ENCODE results near the gene SLC30A5.
"Not testable (repeated sequence)": the region's sequence is repeated elsewhere in the genome, so short reads cannot be mapped to it uniquely, and the experiment has no call there.

SLC30A5 gene

GRCh38 chr5:69093771-69094482 is at the start of gene SLC30A5:
Gene SLC30A5, plus strand, starts transcription at chr5:69094014. Its CDS starts 242 bp downstream, at chr5:69094256.
- peak; percentile 100 for DNase-seq (ENCODE audit: low spot score)

DNA sequence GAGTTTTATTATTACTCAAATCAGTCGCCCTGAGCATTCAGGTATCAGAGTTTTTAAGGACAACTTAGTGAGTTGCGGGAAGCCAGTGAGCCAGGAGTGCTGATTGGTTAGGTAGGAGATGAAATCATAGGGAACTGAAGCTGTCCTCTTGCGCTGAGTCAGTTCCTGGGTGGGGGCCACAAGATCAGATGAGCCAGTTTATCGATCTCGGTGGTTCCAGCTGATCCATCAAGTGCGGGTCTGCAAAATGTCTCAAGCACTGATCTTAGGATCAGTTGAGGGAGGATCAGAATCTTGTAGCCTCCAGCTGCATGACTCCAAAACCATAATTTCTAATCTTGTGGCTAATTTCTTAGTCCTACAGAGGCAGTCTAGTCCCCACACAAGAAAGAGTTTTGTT is 48.6 kb upstream of the SLC30A5 start:
- DNase-seq (ENCODE audit: low spot score), result not testable (repeated sequence)

- no peak for DNase-seq (ENCODE audit: low spot score)
Observed at GRCh38 chr5:69046375-69046957, 47.3 kb upstream of the SLC30A5 start.

DNA sequence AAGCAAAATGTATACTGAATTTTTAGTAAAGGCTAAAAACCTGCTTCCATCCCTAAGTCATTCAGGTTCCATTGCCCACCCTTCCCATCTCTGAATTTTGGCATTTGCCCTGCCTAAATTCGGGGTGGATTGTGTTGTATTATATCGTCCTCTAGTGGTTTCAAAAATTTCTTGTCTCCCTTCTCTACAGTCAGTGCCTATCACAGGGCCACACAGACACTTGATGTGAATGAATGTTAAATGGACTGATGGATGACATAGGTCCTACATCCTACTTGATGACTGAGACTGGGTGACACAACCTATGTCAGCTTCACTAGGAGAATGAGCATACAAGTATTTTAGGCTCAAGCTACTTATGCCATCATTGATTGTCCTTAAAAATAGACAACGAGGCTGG is 45.6 kb upstream of the SLC30A5 start:
- no peak for DNase-seq (ENCODE audit: low spot score)

- no peak for DNase-seq (ENCODE audit: low spot score)
Observed at GRCh38 chr5:69049151-69049550, 44.7 kb upstream of the SLC30A5 start.

DNA sequence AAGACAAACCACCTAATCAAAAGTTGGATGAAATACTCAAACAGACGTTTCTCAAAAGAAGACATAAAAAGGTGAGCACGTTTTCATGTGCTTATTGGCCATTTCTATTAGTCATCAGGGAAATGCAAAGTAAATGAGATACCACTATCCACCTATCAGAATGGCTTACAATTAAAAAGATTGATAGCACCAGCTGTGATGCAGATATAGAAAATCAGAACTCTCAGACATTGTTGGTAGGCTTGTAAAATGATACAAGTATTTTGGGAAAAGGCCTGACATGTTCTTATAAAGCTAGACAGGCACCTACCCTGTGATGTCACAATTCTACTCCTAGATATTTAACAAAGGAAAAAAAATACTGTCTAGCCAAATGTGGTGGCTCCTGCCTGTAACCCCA is 44.0 kb upstream of the SLC30A5 start:
- no peak for DNase-seq (ENCODE audit: low spot score)

DNA sequence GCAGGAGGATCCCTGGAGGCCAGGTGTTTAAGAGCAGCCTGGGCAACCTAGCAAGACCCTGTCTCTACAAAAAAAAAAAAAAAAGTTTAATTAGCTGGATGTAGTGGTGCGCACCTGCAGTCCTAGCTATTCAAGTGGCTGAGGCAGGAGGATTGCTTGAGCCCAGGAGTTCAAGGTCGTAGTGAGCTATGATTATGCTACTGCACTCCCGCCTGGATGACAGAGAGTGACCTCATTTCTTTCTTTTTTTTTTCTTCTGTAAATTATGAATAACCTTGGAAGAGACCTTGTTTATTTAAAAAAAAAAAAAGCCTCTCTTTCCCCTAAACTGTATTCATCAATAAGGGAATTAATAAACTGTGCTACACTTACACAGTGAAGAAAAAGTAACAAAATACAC is 43.6 kb upstream of the SLC30A5 start:
- DNase-seq (ENCODE audit: low spot score), result no peak

- DNase-seq (ENCODE audit: low spot score), result no peak
Observed at GRCh38 chr5:69052181-69052580, 41.6 kb upstream of the SLC30A5 start.

GRCh38 chr5:69074664-69075521 is 18.9 kb upstream of the SLC30A5 start:
- no peak for DNase-seq (ENCODE audit: low spot score)

DNA sequence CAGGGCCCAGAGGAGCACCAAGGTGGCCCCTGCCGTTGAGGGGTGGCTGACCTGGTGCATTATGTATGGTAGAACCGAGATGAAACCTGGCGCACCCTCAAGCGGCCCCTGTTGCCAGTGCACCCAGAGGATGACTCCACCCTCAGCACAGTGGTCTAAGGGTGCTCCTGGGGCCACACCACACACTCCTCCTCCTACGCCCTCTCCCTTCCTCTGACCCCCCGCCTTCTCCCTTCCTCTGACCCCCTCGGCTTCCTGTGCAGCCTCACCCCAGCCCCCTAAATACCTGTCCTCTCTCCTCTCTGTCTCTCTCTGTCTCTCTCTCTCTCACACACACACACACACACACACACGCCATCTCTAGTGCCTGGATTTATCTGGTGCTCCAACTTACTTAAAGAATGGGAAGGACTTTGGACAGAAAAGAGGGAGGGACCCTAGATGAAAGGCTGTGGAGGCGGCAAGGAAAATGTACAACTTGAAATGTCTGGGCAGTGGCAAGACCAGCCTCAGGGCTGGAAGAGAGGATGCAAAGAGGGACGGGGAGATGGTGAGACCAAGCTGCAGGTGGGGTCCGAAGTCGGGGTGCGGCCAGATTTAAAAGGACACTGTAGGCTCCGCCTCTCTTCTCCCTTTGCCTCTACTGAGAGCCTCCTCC is 18.2 kb upstream of the SLC30A5 start:
- DNase-seq (ENCODE audit: low spot score), result no peak

DNA sequence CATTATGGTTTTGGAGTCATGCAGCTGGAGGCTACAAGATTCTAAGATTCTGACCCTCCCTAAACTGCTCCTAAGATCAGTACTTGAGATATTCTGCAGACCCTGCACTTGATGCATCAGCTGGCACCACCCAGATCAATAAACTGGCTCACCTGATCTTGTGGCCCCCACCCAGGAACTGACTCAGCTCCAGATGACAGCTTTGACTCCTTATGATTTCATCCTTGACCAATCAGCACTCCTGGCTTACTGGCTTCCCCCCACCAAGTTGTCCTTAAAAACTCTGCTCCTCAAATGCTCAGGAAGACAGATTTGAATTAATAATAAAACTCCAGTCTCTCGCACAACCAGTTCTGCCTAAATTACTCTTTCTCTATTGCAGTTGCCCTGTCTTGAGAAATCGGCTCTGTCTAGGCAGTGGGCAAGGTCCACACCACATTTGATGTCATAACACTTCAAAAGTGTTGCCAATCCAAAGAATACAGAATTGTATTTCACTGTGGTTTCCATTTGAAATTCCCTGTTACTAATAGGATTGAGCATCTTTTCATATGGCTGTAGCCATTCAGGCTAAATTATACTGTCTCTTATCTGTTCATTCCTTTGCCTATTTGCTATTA is 14.8 kb upstream of the SLC30A5 start:
- DNase-seq (ENCODE audit: low spot score), result no peak

DNA sequence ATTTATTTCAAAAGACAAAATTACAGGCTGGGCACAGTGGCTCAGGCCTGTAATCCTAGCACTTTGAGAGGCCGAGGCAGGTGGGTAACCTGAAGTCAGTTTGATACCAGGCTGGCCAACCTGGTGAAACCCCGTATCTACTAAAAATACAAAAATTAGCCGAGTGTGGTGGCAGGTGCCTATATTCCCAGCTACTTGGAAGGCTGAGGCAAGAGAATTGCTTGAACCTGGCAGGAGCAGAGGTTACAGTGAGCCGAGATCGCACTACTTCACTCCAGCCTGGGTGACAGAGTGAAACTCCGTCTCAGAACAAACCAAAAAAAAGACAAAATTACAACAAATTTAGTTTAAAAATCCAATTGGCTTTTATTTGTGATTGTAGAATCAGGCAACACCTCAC is 14.3 kb upstream of the SLC30A5 start:
- no peak for DNase-seq (ENCODE audit: low spot score)

- DNase-seq (ENCODE audit: low spot score), result no peak
Observed at GRCh38 chr5:69083412-69083811, 10.4 kb upstream of the SLC30A5 start.

DNA sequence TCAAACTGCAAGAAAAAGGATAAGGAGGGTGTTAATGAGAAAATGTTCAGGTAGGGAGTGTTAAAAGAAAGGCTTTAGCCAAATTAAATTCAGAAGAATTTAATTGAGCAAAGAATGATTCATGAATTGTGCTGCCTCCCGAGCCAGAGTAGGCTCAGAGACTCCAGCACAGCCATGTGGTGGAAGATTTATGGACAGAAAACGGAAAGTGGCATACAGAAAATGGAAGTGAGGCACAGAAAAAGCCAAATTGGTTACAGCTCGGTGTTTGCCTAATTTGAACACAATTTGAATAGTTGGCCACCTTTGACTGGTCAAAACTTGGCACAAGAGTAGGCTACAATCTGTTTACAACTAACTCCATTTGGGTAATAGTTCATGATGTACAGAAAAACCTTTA is 9.6 kb upstream of the SLC30A5 start:
- DNase-seq (ENCODE audit: low spot score), result no peak

DNA sequence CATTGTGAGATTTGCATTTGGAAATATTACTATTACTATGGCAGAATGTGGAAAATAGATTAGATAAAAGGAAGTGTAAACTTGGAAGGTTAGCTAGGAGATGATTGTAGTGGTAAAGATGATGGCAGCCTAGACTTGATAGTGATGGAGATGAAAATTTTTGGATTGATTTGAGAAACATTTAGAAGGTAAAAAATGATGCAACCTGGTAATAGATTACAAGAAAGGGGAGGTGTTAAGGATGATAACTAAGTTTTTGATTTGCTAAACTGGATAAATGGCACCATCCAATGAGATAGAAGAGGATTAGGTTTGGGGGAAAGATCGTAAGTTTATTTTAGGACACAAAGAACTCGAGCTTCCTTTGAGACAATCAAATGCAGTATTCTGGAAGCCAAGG is 8.9 kb upstream of the SLC30A5 start:
- DNase-seq (ENCODE audit: low spot score), result no peak

DNA sequence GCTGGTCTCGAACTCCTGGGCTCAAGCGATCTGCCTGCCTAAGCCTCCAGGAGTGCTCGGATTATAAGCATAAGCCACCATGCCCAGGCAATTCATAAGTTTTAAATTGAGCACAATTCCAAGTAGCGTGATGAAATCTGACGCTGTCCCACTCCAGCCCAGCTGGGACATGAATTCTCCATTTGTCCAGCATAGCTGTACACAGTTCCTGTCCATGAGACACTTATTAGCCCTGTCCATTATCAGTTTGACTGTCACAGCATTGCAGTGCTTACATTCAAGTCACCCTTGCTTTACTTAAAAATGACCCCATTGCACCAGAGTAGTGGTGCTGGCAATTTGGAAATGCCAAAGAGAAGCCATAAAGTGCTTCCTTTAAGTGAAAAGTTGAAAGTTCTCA is 7.6 kb upstream of the SLC30A5 start:
- DNase-seq (ENCODE audit: low spot score), result no peak

GRCh38 chr5:69088006-69088405 is 5.8 kb upstream of the SLC30A5 start:
- not testable (repeated sequence) for DNase-seq (ENCODE audit: low spot score)

DNA sequence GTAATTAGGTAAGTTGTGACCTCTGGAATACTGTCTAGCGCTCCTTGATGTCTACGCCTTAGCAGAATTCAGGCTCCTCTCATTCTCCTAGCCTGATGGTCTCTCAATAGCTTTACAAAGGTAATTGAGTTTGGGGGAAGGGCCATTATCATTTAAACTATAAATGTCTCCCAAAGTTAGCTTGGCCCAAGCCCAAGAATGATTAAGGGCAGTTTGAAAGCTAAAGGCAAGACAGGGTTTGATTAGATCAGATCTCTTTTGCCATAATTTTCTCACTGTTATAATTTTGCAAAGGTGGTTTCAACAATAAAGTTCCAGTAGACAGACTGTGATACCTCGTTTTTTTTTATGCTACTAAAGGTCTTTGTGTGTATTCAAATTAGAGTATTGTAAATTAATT is 3.7 kb upstream of the SLC30A5 start:
- DNase-seq (ENCODE audit: low spot score), result no peak

- DNase-seq (ENCODE audit: low spot score), result no peak
Observed at GRCh38 chr5:69091771-69092170, 2.0 kb upstream of the SLC30A5 start.

DNA sequence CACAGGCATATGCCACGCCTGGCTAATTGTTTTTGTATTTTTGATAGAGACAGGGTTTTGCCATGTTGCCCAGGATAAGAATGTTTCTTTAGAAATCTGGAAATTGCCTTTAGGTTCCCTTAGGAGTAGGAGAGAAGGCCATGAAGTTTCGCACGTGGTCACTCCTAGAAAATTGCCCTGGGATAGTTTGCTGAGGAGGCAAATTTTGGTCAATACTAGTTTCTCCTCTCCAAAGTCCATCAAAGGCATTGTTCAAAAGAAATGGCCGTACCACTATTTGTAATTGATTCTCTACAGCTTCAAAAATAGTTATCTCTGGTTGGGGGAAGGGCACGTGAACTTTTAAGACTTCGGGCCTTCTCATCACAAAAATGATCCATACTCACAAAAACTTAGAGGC is 845 bp upstream of the SLC30A5 start:
- no peak for DNase-seq (ENCODE audit: low spot score)

DNA sequence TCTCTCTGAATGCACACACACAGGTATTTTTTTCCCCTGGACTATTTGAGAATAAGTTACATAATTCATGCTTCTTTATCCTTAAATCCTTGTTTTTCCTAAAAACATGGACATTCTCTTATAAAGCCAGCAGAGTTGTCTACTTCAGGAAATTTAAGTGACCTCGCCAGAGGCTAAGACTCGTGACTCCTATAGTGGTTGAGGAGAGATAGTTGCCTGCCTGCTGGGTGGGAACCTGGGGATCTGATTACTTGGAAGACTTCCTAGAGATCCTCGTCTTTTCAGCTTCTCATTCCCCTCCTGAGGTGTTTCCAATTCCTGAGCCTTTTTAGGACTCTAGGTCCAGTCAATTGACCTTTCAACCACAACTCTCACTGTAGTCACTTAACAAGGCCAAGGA is 5.5 kb downstream of the SLC30A5 start:
- DNase-seq (ENCODE audit: low spot score), result no peak

DNA sequence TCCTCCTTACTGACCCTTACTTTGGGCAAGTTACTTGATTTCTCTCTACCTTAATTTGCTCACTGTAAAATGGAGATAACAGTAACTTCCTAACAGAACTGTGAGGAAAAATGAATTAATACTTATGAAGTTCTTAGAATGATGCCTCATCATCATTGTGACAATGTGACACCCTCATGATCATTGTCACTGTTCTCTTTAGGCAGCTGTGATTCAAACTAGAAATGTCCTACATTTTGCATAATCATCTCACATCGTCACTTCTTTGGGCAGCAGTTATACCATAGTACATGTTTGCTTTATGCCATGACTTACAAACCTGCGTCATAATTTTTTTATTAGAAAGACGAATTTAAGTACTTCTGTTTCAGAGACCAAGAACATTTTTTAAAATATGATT is 9.7 kb downstream of the SLC30A5 start:
- no peak for DNase-seq (ENCODE audit: low spot score)

Data from kidney capillary endothelial cell (primary cell).